Measurements from ENCODE around the gene RALGAPA1.

DNA sequence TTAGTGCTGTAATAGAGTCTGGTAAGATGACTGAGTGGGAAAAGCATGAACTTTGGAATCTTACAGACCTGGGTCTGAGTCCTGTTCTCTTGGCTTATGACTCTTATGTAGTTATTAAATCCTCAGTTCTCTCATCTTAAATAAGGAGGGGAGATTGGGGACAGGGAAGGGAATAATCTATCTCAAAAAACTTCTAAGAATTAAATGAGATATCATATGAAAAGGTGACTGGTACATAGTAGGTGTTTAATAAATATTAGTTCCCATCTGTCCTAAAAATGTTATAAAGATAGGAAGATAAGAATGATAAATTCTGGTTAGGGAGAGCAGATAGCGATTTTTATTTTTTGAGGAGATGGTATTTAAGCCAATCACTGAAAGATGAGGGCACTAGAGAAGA is 156.1 kb downstream of the RALGAPA1 start:
- TF ChIP-seq, protein P1, sequence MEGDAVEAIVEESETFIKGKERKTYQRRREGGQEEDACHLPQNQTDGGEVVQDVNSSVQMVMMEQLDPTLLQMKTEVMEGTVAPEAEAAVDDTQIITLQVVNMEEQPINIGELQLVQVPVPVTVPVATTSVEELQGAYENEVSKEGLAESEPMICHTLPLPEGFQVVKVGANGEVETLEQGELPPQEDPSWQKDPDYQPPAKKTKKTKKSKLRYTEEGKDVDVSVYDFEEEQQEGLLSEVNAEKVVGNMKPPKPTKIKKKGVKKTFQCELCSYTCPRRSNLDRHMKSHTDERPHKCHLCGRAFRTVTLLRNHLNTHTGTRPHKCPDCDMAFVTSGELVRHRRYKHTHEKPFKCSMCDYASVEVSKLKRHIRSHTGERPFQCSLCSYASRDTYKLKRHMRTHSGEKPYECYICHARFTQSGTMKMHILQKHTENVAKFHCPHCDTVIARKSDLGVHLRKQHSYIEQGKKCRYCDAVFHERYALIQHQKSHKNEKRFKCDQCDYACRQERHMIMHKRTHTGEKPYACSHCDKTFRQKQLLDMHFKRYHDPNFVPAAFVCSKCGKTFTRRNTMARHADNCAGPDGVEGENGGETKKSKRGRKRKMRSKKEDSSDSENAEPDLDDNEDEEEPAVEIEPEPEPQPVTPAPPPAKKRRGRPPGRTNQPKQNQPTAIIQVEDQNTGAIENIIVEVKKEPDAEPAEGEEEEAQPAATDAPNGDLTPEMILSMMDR (IDR thresholded peaks at IDR 0.05) = no peak
- TF ChIP-seq POLR2A (IDR thresholded peaks at IDR 0.05) = no peak
